HG02798 (cell line): ENCODE data around the gene EI24.
"Not testable (repeated sequence)": the region's sequence is repeated elsewhere in the genome, so short reads cannot be mapped to it uniquely, and the experiment has no call there.

ENCODE experiments used
- ATAC-seq: cut with Tn5 transposase; IDR thresholded peaks from one replicate; pipeline ENCODE4 v1.9.1; 2021; ENCODE audit warnings: mild to moderate bottlenecking; ENCODE audit not compliant: unreplicated experiment, poor library complexity

Gene EI24

GRCh38 chr11:125568970-125569914 is at the start of gene EI24:
Gene EI24 (plus strand): TSS chr11:125569477. CDS start chr11:125572528, 3,051 bp downstream.
- ATAC-seq: peak; percentile 98

GRCh38 chr11:125519860-125520834 is 49.1 kb upstream of the EI24 start:
- no peak for ATAC-seq

DNA sequence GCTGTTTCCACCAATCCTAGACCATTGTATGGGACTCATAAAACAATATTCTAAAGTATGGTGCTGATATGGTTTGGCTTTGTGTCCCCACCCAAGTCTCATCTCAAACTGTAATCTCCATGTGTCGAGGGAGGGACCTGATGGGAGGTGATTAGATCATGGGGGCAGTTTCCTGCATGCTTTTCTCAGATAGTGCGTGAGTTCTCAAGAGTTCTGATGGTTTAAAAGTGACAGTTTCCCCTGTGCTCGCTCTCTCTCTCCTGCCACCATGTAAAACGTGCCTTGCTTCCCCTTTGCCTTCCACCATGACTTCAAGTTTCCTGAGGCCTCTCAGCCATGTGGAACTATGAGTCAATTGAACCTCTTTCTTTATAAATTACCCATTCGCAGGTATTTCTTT is 44.0 kb upstream of the EI24 start:
- ATAC-seq: no peak

DNA sequence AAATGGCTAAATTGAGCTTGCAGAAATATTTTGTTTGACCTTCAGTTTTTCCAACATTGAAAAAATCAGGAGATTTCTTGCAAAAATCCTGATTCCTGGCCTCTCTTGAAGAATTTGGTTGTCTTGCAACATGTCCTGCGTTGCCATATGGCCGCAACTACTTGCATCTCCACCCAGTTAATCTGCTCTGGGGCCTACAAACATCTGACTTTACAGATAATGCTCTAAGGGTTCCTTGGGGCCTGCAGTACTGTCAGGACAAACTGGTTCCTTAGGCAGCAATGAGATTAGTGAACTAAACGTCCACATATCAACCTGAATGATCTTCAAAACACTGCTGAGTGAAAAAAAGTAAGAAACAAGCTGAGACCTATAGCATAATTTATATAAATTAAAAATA is 36.6 kb upstream of the EI24 start:
- ATAC-seq: no peak

DNA sequence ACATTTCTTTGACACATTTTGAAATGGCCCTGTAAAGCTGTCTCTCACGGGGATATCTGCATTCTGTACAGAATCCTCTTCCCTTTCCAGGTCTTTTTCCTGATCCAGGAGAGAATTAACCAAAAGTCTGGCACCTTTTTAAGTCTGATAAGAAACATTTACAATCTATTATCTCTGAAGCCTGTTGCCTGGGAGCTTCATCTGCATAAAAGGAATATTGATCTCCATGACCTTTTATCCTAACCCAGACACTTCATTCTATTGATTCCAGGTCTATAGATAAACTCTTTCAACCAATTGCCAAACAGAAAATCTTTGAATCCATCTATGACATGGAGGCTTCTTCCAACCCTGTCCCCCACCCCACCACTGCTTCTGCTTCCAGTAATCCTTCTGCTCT is 33.7 kb upstream of the EI24 start:
- ATAC-seq: no peak

GRCh38 chr11:125536834-125537233 is 32.4 kb upstream of the EI24 start:
- not testable (repeated sequence) for ATAC-seq

- no peak for ATAC-seq
Observed at GRCh38 chr11:125542709-125543108, 26.6 kb upstream of the EI24 start.

GRCh38 chr11:125550780-125551179 is 18.5 kb upstream of the EI24 start:
- no peak for ATAC-seq

GRCh38 chr11:125551835-125552342 is 17.4 kb upstream of the EI24 start:
- ATAC-seq: no peak

- ATAC-seq: no peak
Observed at GRCh38 chr11:125552927-125553326, 16.4 kb upstream of the EI24 start.

- ATAC-seq: no peak
Observed at GRCh38 chr11:125553357-125553756, 15.9 kb upstream of the EI24 start.

DNA sequence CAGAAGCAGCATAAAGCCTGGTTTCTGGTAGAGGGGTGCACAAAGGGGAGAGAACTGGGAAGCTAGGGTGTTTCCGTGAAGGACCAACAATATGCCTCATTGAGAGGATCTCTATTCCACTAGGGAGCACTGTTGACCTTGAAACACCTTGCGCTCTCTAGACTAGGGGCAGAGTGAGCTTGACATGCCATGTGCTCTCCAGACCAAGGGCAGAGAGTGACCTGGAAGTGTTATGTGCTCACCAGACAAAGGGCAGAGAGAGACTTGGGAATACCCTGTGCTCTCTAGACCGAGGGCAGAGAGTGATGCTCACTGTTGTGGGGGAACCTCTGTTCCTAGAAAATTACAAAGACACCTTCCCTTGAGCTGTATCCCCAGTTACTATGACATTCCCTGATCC is 15.2 kb upstream of the EI24 start:
- no peak for ATAC-seq

- ATAC-seq: no peak
Observed at GRCh38 chr11:125559888-125560287, 9.4 kb upstream of the EI24 start.

DNA sequence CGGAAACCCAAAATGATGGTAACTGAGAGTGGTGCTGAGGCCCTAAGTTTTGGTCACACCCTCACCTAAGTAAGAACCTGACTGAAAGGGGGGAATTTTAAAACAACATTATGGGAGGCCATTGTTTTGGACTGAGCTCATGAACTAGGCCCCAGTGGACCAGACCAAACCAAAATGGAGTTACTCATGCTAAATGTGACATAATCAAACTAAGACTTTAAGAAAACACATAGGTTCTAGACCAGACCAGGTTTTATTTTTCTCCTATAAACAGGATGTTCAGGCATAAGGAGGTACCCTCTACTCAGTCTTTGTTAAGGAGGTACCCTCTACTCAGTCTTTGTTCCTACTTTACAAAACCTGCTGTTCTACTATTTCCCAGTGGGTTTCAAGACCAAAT is 7.4 kb upstream of the EI24 start:
- ATAC-seq: no peak

DNA sequence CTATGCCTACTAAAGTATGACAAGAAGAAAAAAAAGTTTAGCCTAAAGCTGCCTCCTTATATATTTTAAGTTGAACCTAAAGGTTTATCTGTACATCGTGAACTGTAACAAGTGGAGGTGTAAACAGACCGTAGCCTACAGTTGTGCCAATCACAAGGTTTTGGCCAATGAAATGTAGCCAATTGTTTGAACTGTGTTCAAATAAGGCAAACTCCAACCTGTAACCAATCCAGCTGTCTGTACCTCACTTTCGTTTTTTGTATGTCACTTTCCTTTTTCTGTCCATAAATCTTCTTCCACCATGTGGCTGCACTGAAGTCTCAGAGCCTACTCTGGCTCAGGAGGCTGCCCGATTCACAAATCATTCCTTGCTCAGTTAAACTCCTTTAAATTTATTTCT is 6.8 kb upstream of the EI24 start:
- no peak for ATAC-seq

DNA sequence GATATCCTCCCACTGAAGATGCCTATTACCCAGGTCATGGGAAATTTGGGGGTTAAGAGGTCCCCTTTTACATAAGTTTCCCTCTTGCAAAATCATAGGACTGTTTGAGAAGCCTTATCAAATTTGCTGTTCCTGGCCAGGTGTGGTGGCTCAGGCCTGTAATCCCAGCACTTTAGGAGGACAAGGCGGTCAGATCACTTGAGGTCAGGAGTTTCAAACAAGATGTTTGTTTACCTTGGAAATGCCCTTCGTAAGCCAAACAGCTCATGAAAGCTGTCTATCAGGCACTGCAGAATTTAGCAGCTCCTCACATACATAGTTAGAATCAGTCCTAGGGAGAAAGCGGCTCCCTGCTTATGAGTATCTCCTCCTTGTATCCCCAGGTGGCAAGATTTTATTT is 4.9 kb upstream of the EI24 start:
- no peak for ATAC-seq

GRCh38 chr11:125566235-125566634 is 3.0 kb upstream of the EI24 start:
- no peak for ATAC-seq

GRCh38 chr11:125569915-125570621 is 791 bp downstream of the EI24 start:
- ATAC-seq: peak; percentile 25

- ATAC-seq: no peak
Observed at GRCh38 chr11:125570952-125571351, 1.7 kb downstream of the EI24 start.

- no peak for ATAC-seq
Observed at GRCh38 chr11:125572916-125573315, 3.6 kb downstream of the EI24 start.
